CD14-positive monocyte (primary cell): ENCODE measurements around the gene CDKN2AIP. TPM values are rescaled to one million over a fixed set of nuclear protein-coding genes. Genes with fewer than 3 reads are reported as not detected.

Experiments used
- DNase-seq, 3 donors: peaks; one replicate each; pipeline ENCODE4 v3.0.0-alpha.2; 2011 to 2022
- H2AFZ ChIP-seq: 2 replicates; pipeline ENCODE4 v1.6.0; 2012; ENCODE audit warnings: mild to moderate bottlenecking, low read depth, low read length, inconsistent platforms; ENCODE audit not compliant: insufficient read depth, poor library complexity, severe bottlenecking
- H3K27ac ChIP-seq, 2 donors: 1 replicate in 1 of 2; 2 replicates in 1 of 2; pipeline ENCODE4 v1.5.1; 2012 to 2013; ENCODE audit warnings: low read length in 2 of 2, control low read depth in 1 of 2, inconsistent platforms in 1 of 2, low read depth in 1 of 2, mild to moderate bottlenecking in 1 of 2
- H3K27me3 ChIP-seq, 2 donors: one replicate each; pipeline versions ENCODE4 v1.6.0 to v1.6.1; 2011 to 2013; ENCODE audit warnings: low read length in 2 of 2; ENCODE audit not compliant: control insufficient read depth in 2 of 2, insufficient read depth in 2 of 2
- H3K36me3 ChIP-seq, 2 donors: replicated peaks in 1 of 2; 1 replicate in 1 of 2; 2 replicates in 1 of 2; pipeline versions ENCODE4 v1.5.1 to v1.6.1; 2012 to 2013; ENCODE audit warnings: low read length in 2 of 2, control low read depth in 1 of 2, inconsistent platforms in 1 of 2, mild to moderate bottlenecking in 1 of 2; ENCODE audit not compliant: insufficient read depth in 2 of 2, control insufficient read depth in 1 of 2
- H3K4me1 ChIP-seq, 2 donors: 1 replicate in 1 of 2; 2 replicates in 1 of 2; pipeline versions ENCODE4 v1.5.1 to v1.6.1; 2012 to 2013; ENCODE audit warnings: low read length in 2 of 2, control low read depth in 1 of 2, inconsistent platforms in 1 of 2, mild to moderate bottlenecking in 1 of 2, moderate library complexity in 1 of 2; ENCODE audit not compliant: insufficient read depth in 2 of 2, control insufficient read depth in 1 of 2
- H3K4me2 ChIP-seq: replicated peaks from 2 replicates; pipeline ENCODE3; 2012; ENCODE audit warnings: low read length, moderate library complexity, mild to moderate bottlenecking; ENCODE audit not compliant: poor library complexity, severe bottlenecking; ENCODE audit errors: extremely low read depth
- H3K4me3 ChIP-seq, 3 experiments: fragments of 200-600 bp in 1 of 3; sonication (generic) in 1 of 3; replicated peaks in 1 of 3; 1 replicate in 2 of 3; 2 replicates in 1 of 3; pipeline ENCODE4 v1.5.1; 2011 to 2013; ENCODE audit warnings: low read length in 3 of 3, mild to moderate bottlenecking in 3 of 3, control low read depth in 2 of 3, low read depth in 2 of 3, inconsistent platforms in 1 of 3, moderate library complexity in 1 of 3
- H3K79me2 ChIP-seq: 2 replicates; pipeline ENCODE4 v1.6.0; 2012; ENCODE audit warnings: mild to moderate bottlenecking, control low read depth, inconsistent platforms, low read length, moderate library complexity; ENCODE audit not compliant: insufficient read depth
- H3K9ac ChIP-seq: 2 replicates; pipeline ENCODE4 v1.6.0; 2017; ENCODE audit warnings: low read length, mild to moderate bottlenecking; ENCODE audit not compliant: insufficient read depth, poor library complexity, severe bottlenecking
- H3K9me3 ChIP-seq, 2 donors: replicated peaks in 1 of 2; 1 replicate in 1 of 2; 2 replicates in 1 of 2; pipeline versions ENCODE4 v1.5.1 to v1.6.1; 2012 to 2013; ENCODE audit warnings: low read length in 2 of 2, control low read depth in 1 of 2; ENCODE audit not compliant: control insufficient read depth in 1 of 2, insufficient read depth in 1 of 2
- H4K20me1 ChIP-seq: 2 replicates; pipeline ENCODE4 v1.6.0; 2012; ENCODE audit warnings: mild to moderate bottlenecking, low read length, control low read depth, moderate library complexity; ENCODE audit not compliant: insufficient read depth
- H3K27ac Mint-ChIP-seq, 7 donors: one replicate each; pipeline ENCODE4 v1.8.0; 2020; ENCODE audit warnings: mild to moderate bottlenecking in 7 of 7, mixed read lengths in 7 of 7, moderate library complexity in 6 of 7, inconsistent platforms in 2 of 7
- H3K27me3 Mint-ChIP-seq, 3 donors: one replicate each; pipeline ENCODE4 v1.8.0; 2021 to 2022; ENCODE audit warnings: low read depth in 3 of 3, mild to moderate bottlenecking in 3 of 3, mixed read lengths in 3 of 3, moderate library complexity in 3 of 3, inconsistent platforms in 1 of 3
- H3K36me3 Mint-ChIP-seq, 2 donors: one replicate each; pipeline ENCODE4 v1.8.0; 2020; ENCODE audit warnings: mixed read lengths in 2 of 2, inconsistent platforms in 1 of 2, mild to moderate bottlenecking in 1 of 2
- H3K4me1 Mint-ChIP-seq: one replicate; pipeline ENCODE4 v1.8.0; 2020; ENCODE audit warnings: mild to moderate bottlenecking, mixed read lengths
- H3K4me3 Mint-ChIP-seq, 2 donors: one replicate each; pipeline ENCODE4 v1.8.0; 2020; ENCODE audit warnings: mild to moderate bottlenecking in 2 of 2, mixed read lengths in 2 of 2, moderate library complexity in 1 of 2
- H3K9me3 Mint-ChIP-seq, 7 donors: one replicate each; pipeline ENCODE4 v1.8.0; 2020 to 2022; ENCODE audit warnings: mixed read lengths in 7 of 7, mild to moderate bottlenecking in 6 of 7, moderate library complexity in 6 of 7, inconsistent platforms in 2 of 7
- WGBS: methylation state at CpG from one replicate; pipeline ENCODE4 v1.1.5; 2013; ENCODE audit warnings: missing lambda C conversion rate; ENCODE audit not compliant: insufficient coverage; 5-methylcytosine and 5-hydroxymethylcytosine counted together
- intact Hi-C, 2 donors: fragments of 100-400 bp; cut with micrococcal nuclease; formaldehyde crosslinking; loops; one replicate each; pipeline versions ENCODE4 v1.15.0 to v1.15.1; 2023
- polyA plus RNA-seq, 3 donors: library from polyadenylated mRNA; depleted of rRNA in 1 of 3; unstranded in 2 of 3; stranded (reverse) in 1 of 3; fragments of 300-500 nt in 2 of 3; fragments of >200 nt in 1 of 3; fragmentation: Illumina TruSeq in 2 of 3; gene quantifications; 1 replicate in 2 of 3; 2 replicates in 1 of 3; pipeline ENCODE4 v1.2.3, GENCODE V29; 2012 to 2021
- TF ChIP-seq, protein P1 (sequence below): fragments of 200-600 bp; IDR thresholded peaks from one replicate; pipeline ENCODE4 v1.8.0; 2022; ENCODE audit warnings: antibody characterized with exemption, mild to moderate bottlenecking

The CDKN2AIP gene
- polyA plus RNA-seq, 3 donors = 3.1 to 4.4 (median 3.7) TPM

DNA sequence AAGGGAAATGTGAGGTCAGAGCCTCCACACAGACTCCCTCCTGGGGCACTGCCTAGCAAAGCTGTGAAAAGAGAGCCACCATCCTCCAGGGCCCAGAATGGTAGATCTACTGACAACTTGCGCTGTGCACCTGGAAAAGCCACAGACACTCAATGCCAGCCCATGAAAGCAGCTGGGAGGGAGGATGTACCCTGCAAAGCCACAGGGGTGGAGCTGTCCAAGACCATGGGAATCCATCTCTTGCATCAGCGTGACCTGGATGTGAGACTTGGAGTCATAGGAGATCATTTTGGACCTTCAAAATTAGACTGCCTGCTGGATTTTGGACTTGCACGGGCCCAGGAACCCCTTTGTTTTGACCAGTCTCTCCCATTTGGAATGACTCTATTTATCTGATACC is 22.8 kb downstream of the CDKN2AIP start:
- Histone ChIP-seq H3K4me3 (no peak overlapping the region), H2AFZ (no peak overlapping the region), H3K27me3 (no peaks in the 10 kb centered on the region), H3K79me2 (no peaks in the 10 kb centered on the region), H3K27ac (no peak overlapping the region), H3K4me1 (peaks cover 11 to 17% of the 10 kb centered on the region in 2 donors), H3K9me3 (peaks cover 0 to 8% of the 10 kb centered on the region in 2 donors), H4K20me1 (no peaks in the 10 kb centered on the region), H3K4me2 (no peak overlapping the region), H3K36me3 (no peaks in the 10 kb centered on the region), H3K9ac (no peak overlapping the region)
- TF ChIP-seq, protein P1, sequence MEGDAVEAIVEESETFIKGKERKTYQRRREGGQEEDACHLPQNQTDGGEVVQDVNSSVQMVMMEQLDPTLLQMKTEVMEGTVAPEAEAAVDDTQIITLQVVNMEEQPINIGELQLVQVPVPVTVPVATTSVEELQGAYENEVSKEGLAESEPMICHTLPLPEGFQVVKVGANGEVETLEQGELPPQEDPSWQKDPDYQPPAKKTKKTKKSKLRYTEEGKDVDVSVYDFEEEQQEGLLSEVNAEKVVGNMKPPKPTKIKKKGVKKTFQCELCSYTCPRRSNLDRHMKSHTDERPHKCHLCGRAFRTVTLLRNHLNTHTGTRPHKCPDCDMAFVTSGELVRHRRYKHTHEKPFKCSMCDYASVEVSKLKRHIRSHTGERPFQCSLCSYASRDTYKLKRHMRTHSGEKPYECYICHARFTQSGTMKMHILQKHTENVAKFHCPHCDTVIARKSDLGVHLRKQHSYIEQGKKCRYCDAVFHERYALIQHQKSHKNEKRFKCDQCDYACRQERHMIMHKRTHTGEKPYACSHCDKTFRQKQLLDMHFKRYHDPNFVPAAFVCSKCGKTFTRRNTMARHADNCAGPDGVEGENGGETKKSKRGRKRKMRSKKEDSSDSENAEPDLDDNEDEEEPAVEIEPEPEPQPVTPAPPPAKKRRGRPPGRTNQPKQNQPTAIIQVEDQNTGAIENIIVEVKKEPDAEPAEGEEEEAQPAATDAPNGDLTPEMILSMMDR = no peak
- WGBS = 94% methylated on average over 2 of the region's 3 CpGs
- DNase-seq = no peak
- no peaks in the 10 kb centered on the region for H3K36me3 Mint-ChIP-seq
- intact Hi-C loops = no loop called here
- no peak overlapping the region for H3K27ac Mint-ChIP-seq
- H3K4me1 Mint-ChIP-seq = peaks cover 22% of the 10 kb centered on the region
- H3K27me3 Mint-ChIP-seq = peaks cover 0 to 1% (median under 1%) of the 10 kb centered on the region in 3 donors
- H3K9me3 Mint-ChIP-seq = peaks cover 10 to 32% (median 21%) of the 10 kb centered on the region in 7 donors
- no peak overlapping the region for H3K4me3 Mint-ChIP-seq

DNA sequence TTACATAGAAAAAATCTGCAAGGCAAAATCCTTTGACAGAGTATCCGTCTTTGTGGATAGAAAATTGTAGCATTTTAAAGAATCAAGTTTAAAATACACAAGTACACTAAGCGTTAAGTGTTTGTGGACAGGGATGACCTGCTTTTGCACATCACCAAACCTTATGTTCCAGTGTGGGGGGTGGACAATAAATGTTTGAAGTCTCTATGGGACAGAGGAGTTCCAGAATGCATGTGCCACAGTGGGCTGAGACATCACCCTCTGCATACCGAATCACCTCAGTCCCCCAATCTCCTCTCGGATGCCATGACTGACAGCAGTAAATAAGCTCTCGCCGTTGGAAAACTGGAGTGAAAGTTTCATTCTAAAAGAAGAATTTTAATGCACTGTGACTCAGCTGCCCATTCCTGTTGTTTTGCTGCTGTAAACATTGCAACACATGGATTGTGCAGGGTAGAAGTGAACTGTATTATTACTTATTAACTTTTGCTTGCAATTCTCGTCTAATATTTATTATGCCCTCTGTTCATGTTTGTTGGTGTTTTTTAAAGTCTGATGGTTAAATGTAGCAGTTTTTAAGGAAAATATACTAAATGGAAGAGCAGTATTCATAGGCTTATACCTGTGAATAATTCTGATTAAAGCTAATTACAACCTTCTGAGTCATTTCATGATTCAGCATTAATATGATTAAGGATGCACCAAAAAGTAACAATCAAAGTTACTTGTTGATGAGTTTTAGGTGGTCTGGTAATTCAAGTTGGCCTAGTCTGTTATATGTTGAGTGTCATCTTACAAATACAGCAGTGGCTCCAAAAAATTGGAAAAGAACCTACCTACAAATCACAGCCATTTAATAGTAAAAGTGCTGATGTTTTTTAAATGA is 24.0 kb downstream of the CDKN2AIP start:
- Mint-ChIP-seq H3K4me3 (no peak overlapping the region), H3K36me3 (no peaks in the 10 kb centered on the region), H3K27me3 (peaks cover 0 to 1% (median 0%) of the 10 kb centered on the region in 3 donors), H3K4me1 (peaks cover 24% of the 10 kb centered on the region), H3K27ac (peak overlapping the region in 1 of 7 donors; percentile 5), H3K9me3 (peaks cover 10 to 27% (median 21%) of the 10 kb centered on the region in 7 donors)
- intact Hi-C loops = no loop called here
- no peak overlapping the region for H2AFZ ChIP-seq
- H3K79me2 ChIP-seq = no peaks in the 10 kb centered on the region
- H3K27ac ChIP-seq = no peak overlapping the region
- WGBS = no CpG with 5 or more reads among the region's 7 CpGs
- no peak overlapping the region for H3K9ac ChIP-seq
- no peaks in the 10 kb centered on the region for H3K27me3 ChIP-seq
- H4K20me1 ChIP-seq = no peaks in the 10 kb centered on the region
- H3K9me3 ChIP-seq = peaks cover 0 to 8% of the 10 kb centered on the region in 2 donors
- H3K4me2 ChIP-seq = no peak overlapping the region
- H3K4me3 ChIP-seq = no peak overlapping the region
- no peaks in the 10 kb centered on the region for H3K36me3 ChIP-seq
- no peak for DNase-seq
- peaks cover 15 to 17% of the 10 kb centered on the region in 2 donors for H3K4me1 ChIP-seq
- TF ChIP-seq, protein P1 = no peak
